Right cardiac atrium (tissue), 5 donors: ENCODE results near the gene LMOD1. TPM values are rescaled to one million over a fixed set of nuclear protein-coding genes. Genes with fewer than 3 reads are reported as not detected.

ENCODE experiments used
- ATAC-seq, 2 donors: fragments of 200-7000 bp; cut with Tn5 transposase; one replicate each; pipeline versions ENCODE4 v1.8.0 to v1.9.1; 2020; ENCODE audit warnings: moderate library complexity in 2 of 2, mild to moderate bottlenecking in 1 of 2
- DNase-seq, 3 donors: peaks; one replicate each; pipeline ENCODE4 v3.0.0-alpha.2; 2020
- H3K27ac ChIP-seq: one replicate; pipeline ENCODE4 v1.5.1; 2013; ENCODE audit warnings: mild to moderate bottlenecking, low read length, control low read depth, moderate library complexity
- H3K27me3 ChIP-seq: one replicate; pipeline ENCODE4 v1.6.1; 2013; ENCODE audit not compliant: control insufficient read depth, insufficient read depth
- H3K4me1 ChIP-seq: one replicate; pipeline ENCODE4 v1.6.1; 2013; ENCODE audit warnings: low read length; ENCODE audit not compliant: control insufficient read depth, insufficient read depth
- H3K4me3 ChIP-seq: one replicate; pipeline ENCODE4 v1.5.1; 2013; ENCODE audit warnings: low read length, control low read depth
- H3K9me3 ChIP-seq: one replicate; pipeline ENCODE4 v1.6.1; 2013; ENCODE audit warnings: low read length; ENCODE audit not compliant: control insufficient read depth
- WGBS: extraction: QIAGEN DNeasy Blood & Tissue Kit; methylation state at CpG from one replicate; pipeline ENCODE4 v1.1.7; 2013; 5-methylcytosine and 5-hydroxymethylcytosine counted together
- intact Hi-C, 4 donors: fragments of 100-400 bp; cut with DNase I; formaldehyde crosslinking; loops; one replicate each; pipeline versions ENCODE4 v1.11.0 to v1.14.0; 2022 to 2023
- polyA plus RNA-seq: library from polyadenylated mRNA; stranded (reverse); fragments of 200-250 nt; gene quantifications from one replicate; pipeline ENCODE4 v1.2.3, GENCODE V29; 2013
- total RNA-seq, 4 donors: library from RNA; stranded (reverse); fragmentation: NEBNext Ultra II Directional; extraction: Animal tissue kit (Norgen Biotek cat#: 25700); gene quantifications; one replicate each; pipeline ENCODE4 v1.2.1, GENCODE V29; 2021
- donor health status: healthy with polysubstance abuse.
- donor health status: DM: no; HTN: yes; CAD: no.
- donor health status: DM: no; HTN: no; CAD: no.
- donor health status: DM: no; HTN: yes; CAD: no; lungs with severe emphysema.
- donor health status: DM: yes; HTN: yes; CAD: no.

LMOD1 gene
- total and polyA plus RNA-seq, 5 donors, result 22.0 to 40.6 (median 33.7) TPM

GRCh38 chr1:201893431-201893830, 52.9 kb downstream of the LMOD1 start:
- H3K27me3 ChIP-seq, result no peaks in the 10 kb centered on the region
- no peak for DNase-seq
- peaks cover 6% of the 10 kb centered on the region for H3K4me1 ChIP-seq
- H3K9me3 ChIP-seq, result no peaks in the 10 kb centered on the region
- no peak overlapping the region for H3K4me3 ChIP-seq
- intact Hi-C loops, result no loop called here
- no peak for ATAC-seq
- WGBS, result 46% methylated on average over 3 of the region's 3 CpGs
- no peak overlapping the region for H3K27ac ChIP-seq

GRCh38 chr1:201892211-201892610, 54.1 kb downstream of the LMOD1 start:
- Histone ChIP-seq H3K4me1 (peaks cover 11% of the 10 kb centered on the region), H3K27me3 (no peaks in the 10 kb centered on the region), H3K4me3 (no peak overlapping the region), H3K27ac (no peak overlapping the region), H3K9me3 (no peaks in the 10 kb centered on the region)
- 84% methylated on average over 6 of the region's 6 CpGs for WGBS
- intact Hi-C loops, result no loop called here
- DNase-seq, result no peak
- ATAC-seq, result no peak

- intact Hi-C loops, result no loop called here
- WGBS, result 92% methylated on average over 5 of the region's 5 CpGs
- ATAC-seq (no peak), DNase-seq (no peak)
- H3K9me3 ChIP-seq, result no peaks in the 10 kb centered on the region
- no peak overlapping the region for H3K4me3 ChIP-seq
- H3K27ac ChIP-seq, result no peak overlapping the region
- no peaks in the 10 kb centered on the region for H3K27me3 ChIP-seq
- H3K4me1 ChIP-seq, result peaks cover 11% of the 10 kb centered on the region
These were observed 54.8 kb downstream of the LMOD1 start for GRCh38 chr1:201891451-201892045.

DNA sequence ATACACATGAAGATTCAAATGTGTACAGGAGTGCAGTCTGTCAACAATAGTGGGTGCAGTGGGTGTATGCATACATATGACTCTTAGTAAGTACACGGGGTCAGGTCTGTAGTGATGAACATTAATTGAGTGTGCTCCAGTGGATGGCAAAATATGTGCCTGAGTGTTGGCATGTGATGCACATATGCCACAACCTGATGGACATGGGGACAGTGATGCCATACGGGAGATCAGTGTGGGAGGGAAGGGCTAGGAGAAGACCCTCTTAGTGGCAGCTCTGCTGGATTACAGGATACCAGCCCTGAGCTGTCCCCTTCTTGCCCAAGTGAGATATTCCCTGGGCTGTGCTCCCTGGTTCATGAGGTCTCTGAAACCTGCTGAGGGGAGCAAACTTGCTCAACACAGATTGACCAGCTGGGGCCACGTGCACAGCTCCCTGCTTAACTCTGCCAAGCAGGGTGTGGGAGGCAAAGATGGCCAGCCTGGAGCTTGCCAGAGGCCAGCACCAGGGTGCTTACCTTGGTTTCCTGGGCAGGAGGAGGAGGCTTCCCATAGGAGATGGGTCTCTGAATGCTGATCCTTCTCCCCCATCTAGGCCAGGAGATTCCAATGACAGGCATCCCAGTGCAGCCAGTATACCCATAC, 55.4 kb downstream of the LMOD1 start:
- 75% methylated on average over 3 of the region's 3 CpGs for WGBS
- H3K4me3 ChIP-seq, result no peak overlapping the region
- H3K9me3 ChIP-seq, result no peaks in the 10 kb centered on the region
- DNase-seq (no peak), ATAC-seq (no peak)
- peaks cover 11% of the 10 kb centered on the region for H3K4me1 ChIP-seq
- intact Hi-C loops, result no loop called here
- H3K27ac ChIP-seq, result no peak overlapping the region
- no peaks in the 10 kb centered on the region for H3K27me3 ChIP-seq

DNA sequence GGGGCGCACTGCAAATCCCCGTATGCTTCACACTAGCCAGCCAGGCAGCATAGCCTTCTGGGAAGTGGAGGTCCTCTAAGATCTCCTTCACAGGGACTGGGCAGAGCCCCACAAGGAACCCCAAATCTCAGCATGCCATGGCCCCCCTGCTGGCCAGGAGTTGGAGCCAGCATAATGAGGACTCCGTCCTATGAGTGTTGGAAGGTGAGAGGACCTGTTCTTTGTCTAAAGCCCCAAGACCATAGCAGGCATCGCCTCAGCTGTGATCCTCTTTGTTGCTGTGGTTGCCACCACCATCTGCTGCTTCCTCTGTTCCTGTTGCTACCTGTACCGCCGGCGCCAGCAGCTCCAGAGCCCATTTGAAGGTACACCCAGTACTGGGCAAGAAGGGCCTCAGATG, 56.1 kb downstream of the LMOD1 start:
- 92% methylated on average over 7 of the region's 7 CpGs for WGBS
- DNase-seq, result no peak
- no peaks in the 10 kb centered on the region for H3K9me3 ChIP-seq
- no peak overlapping the region for H3K4me3 ChIP-seq
- H3K27ac ChIP-seq, result no peak overlapping the region
- H3K4me1 ChIP-seq, result peaks cover 16% of the 10 kb centered on the region
- ATAC-seq, result no peak
- no peaks in the 10 kb centered on the region for H3K27me3 ChIP-seq
- intact Hi-C loops, result no loop called here

DNA sequence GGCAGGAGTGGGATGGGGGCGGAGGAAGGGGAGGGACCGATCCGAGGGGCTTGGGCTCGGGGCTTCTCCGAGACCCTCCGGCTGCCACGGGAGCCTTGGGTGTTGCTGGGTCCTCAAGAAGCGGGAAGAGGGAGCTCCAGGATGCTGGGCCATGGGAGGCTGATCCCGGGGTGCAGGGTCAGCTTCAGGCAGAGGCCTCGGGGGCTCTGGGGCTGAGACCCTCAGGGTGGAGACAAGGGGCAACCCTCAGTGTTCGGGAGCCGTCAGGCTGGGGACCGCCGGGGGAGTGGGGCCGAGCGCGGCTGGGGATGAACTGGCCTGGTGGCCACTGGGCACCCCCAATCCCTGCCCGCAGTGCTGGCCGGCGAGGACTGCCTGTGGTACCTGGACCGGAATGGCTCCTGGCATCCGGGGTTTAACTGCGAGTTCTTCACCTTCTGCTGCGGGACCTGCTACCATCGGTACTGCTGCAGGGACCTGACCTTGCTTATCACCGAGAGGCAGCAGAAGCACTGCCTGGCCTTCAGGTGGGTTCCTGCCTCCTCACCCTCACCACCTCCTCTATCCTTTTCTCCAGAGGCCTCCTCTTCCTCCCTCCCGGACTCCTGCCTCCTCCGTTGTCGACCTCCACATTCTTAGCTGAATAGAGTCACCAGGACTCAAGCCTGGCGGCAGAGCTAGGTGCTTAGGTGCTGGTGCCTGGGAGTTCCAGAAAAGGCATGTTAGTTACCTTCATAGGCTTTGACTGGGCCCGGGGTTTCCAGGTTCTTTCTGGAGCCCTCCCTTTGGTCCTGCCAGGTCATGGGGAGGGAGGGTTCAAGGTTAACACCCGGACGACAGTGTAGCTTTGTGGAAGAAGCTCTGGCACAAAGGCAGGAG, 57.0 kb downstream of the LMOD1 start:
- H3K4me1 ChIP-seq, result peaks cover 19% of the 10 kb centered on the region

DNA sequence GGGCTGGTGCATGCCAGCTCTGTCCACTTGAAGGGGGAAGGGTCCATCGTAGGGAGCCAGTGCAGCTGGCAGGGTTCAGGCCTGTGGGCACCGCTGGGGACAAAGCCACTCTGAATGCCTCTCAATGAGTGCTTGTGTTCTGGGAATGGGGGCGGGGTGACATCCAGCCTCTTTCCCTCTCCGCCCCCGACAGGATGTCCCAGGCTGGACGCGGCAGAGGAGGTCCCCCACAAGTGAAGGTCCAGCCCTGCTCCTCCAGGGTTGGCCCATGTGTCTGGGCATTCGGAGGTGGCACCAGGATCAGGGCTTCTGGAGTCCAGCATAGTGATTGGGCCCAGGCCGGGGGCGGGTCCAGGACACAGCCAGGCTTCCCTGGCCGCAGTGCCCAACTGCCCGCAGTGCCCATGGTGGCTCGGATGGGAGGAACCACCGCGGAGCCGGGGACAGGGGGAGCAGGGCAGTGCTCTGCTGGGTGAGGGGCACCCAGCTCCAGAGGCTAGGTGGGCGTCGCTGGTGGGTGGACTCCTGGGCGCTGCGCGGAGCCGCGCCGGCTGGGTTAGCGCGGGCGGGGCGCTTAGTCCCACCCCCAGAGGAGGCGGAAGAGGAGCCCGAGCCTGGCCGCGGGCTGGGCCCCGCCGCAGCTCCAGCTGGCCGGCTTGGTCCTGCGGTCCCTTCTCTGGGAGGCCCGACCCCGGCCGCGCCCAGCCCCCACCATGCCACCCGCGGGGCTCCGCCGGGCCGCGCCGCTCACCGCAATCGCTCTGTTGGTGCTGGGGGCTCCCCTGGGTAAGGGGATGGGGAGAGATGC, 57.9 kb downstream of the LMOD1 start, which contains the start of gene SHISA4:
SHISA4 (plus strand) TSS at position 617 of the 808 bp plus-strand sequence; CDS start at position 714, 97 bp downstream.
- peaks cover 19% of the 10 kb centered on the region for H3K4me1 ChIP-seq
- 4% methylated on average over 49 of the region's 49 CpGs for WGBS
- H3K27ac ChIP-seq, result peak within 1 kb of the TSS; percentile 74
- H3K4me3 ChIP-seq, result peak within 1 kb of the TSS; percentile 69
- H3K9me3 ChIP-seq, result no peaks in the 10 kb centered on the region
- DNase-seq (peak; percentile 82 to 94 (median 93)), ATAC-seq (peak; percentile 87 to 88)
- H3K27me3 ChIP-seq, result no peaks in the 10 kb centered on the region
- intact Hi-C loops, result no loop called here

More for the DNA sequence above, 57.0 kb downstream of the LMOD1 start:
- Histone ChIP-seq H3K4me3 (peak overlapping the region; percentile 69), H3K27ac (peak overlapping the region; percentile 27), H3K27me3 (no peaks in the 10 kb centered on the region), H3K9me3 (no peaks in the 10 kb centered on the region)
- WGBS, result 21% methylated on average over 33 of the region's 33 CpGs
- ATAC-seq (no peak), DNase-seq (no peak)
- intact Hi-C loops, result no loop called here

DNA sequence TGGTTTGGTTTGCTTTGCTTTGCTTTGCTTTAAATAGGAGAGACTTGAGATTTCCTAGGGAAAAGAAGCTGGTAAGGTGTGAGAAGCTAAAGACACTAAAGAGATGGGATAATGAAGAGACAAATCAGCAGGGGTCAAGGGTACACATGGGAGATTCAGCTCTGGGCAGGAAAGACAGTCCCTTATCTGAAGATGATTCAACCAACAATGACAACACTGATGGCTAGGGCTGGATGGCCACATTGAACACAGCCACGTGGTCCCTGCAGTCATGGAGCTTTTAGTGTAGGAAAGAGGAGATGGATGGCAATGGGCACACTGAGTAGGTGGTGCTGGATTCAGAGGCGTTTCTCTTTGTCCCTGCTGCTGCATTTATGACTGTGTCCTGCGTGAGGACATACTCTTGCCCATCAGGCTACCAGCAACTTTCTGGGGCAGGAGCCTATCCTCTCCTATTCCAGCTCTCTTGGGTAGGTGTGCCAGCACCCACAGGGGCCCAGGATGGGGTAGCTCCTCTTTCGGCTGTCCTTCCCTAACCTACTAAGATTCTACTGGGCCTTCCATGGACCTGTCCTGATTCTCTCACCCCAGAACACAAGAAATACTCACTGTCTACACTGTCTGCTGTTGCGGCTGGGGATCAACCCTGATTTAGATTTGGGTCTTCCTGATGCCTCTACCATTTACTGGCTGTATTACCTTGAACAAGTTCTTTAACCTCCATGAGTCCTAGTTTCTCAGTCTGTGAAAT, 59.1 kb downstream of the LMOD1 start:
- DNase-seq, result no peak
- no peaks in the 10 kb centered on the region for H3K27me3 ChIP-seq
- WGBS, result 84% methylated on average over 5 of the region's 5 CpGs
- H3K9me3 ChIP-seq, result no peaks in the 10 kb centered on the region
- no peak for ATAC-seq
- intact Hi-C loops, result no loop called here
- H3K4me3 ChIP-seq, result no peak overlapping the region
- peak overlapping the region; percentile 74 for H3K27ac ChIP-seq
- peaks cover 19% of the 10 kb centered on the region for H3K4me1 ChIP-seq

DNA sequence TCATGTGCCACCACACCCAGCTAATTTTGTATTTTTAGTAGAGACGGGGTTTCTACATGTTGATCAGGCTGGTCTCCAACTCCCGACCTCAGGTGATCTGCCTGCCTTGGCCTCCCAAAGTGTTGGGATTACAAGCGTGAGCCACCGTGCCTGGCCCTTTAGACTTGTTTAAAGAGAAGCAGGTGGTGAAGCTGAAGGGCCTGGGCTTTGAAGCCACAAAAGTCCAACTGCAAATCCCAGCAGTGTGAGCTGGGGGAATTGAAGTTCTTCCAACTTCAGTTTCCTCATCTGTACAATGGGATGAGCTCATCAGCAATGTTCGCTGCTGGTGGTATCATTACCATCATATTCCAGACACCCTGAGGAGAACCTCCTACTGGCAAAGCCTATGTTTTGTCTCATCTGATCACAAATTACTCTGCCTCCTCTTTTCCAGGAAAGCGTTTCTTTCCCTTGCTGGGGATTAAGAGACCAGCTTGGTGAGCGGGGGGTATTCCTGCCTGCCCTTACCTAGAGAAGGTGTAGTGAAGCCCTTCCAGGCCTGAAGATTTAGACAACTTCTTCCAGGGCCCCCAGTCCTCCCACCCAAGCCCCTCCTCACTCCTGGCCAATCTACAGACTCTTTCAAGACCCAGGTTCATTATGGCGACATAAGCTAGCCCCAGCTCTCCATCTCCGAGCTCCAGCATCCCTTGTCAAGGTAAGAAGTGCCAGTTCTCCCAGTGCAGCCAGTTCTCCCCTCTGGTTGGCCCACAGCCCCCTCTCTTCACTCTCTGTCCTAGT, 60.1 kb downstream of the LMOD1 start:
- Histone ChIP-seq H3K9me3 (no peaks in the 10 kb centered on the region), H3K27me3 (no peaks in the 10 kb centered on the region), H3K4me3 (no peak overlapping the region), H3K27ac (peak overlapping the region; percentile 40), H3K4me1 (peaks cover 19% of the 10 kb centered on the region)
- intact Hi-C loops, result no loop called here
- WGBS, result 87% methylated on average over 9 of the region's 9 CpGs
- no peak for DNase-seq
- ATAC-seq, result no peak
